Stimulated activated CD4-positive, alpha-beta T cell treated with anti-CD3 and anti-CD28 coated beads, Interleukin-4, amount 100 ng/mL, for 24 hours (primary cell): ENCODE results near the gene KIRREL2.
"Not testable (repeated sequence)": the region's sequence is repeated elsewhere in the genome, so short reads cannot be mapped to it uniquely, and the experiment has no call there.

ENCODE experiments used
- DNase-seq: peaks from one replicate; pipeline ENCODE4 v3.0.0-alpha.2; 2020

Gene KIRREL2

GRCh38 chr19:35856546-35857149 lies at the start of gene KIRREL2:
KIRREL2 (plus strand) TSS chr19:35856911; CDS start chr19:35857120, 209 bp downstream.
- DNase-seq: peak; percentile 26

DNA sequence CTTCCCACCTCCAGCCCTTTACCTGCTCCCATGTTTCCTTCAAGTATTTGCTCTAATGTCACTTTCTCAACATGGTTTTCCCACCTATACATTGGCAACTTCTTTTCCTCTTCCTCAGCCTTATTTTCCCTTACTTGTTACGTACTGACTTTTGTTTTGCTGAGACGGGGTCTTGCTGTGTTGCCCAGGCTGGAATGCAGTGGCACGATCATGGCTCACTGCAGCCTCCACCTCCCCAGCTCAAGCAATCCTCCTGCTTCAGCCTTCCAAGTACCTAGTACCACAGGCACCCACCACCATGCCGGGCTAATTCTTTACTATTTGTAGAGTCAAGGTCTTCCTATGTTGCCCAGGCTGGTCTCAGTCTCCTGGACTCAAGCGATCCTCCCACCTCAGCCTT lies 49.1 kb upstream of the KIRREL2 start:
- no peak for DNase-seq

DNA sequence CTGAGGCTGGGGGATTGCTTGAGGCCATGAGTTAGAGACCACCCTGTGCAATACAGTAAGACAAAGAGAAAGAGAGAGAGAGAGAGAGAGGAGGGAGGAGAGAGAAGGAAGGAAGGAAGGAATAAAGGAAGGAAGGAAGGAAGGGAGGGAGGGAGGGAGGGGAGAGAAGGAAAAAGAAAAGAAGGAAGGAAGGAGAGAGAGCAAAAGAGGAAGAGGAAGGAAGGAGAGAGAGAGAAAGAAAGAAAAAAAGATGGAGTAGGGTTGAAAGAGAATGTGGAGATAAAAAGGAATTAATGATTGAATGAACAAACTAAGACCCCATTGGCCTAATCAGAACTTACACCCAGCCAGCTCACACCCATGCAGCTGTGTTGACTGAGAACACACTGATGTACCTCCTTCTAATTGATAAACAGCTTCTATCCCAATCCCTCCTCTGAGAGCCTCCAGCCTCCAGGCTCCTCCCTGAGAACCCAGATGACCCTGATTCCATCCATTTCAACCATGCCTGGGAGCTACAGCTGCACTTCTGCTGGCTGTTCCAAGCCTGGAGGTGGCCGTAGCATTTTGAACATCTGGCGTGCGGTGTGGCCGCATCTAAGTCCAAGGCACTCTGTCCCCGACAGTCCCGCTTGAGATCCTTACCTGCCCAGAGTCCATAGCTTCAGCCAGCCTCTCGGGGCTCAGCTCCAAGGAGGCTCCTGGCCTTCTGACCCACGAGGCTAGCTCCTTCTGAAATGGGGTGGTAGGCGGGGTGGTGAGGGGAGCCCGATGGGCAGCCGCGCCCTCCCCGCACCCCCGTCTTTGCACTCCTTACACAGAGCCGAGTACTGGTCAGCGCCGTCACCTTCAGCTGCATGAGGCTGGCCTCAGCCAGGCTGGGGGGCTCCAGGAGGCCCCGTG lies 45.1 kb upstream of the KIRREL2 start:
- DNase-seq: no peak

- no peak for DNase-seq
Measured at GRCh38 chr19:35812220-35813042, 44.3 kb upstream of the KIRREL2 start, which contains the start of gene PRODH2. PRODH2 (minus strand) TSS chr19:35812845; CDS start chr19:35812805, 40 bp downstream.

GRCh38 chr19:35813043-35813890 lies 43.4 kb upstream of the KIRREL2 start:
- no peak for DNase-seq

DNA sequence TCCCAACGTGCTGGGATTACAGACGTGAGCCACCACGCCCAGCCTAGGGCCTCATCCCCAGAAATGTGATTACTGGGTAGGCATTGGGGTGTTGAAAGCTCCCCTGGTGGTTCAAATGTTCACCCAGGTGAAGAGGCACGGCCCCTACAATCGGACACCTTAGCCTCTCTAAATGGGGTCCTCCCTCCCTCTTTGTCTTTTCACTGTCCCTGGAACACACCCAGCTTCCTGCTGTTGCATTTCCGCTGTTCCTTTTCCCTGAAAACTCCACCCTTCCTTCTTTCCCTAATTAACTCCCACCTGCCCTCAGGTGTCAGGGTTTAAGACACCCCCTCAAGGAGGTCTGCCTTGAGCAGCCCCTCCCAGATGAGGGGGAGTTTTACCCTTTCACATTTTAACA lies 40.4 kb upstream of the KIRREL2 start:
- no peak for DNase-seq

DNA sequence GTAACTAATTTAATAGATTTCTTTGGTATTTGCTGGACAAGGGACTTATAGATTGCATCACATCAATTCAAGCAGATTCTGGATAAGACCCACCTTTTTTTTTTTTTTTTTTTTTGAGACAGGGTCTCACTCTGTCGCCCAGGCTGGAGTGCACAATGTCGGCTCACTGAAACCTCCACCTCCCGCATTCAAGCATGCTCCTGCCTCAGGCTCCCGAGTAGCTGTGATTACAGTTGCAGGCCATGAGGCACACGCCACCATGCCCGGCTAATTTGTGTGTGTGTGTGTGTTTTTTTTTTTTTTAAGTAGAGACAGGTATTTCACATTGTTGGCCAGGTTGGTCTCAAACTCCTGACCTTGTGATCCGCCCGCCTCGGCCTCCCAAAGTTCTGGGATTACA lies 39.9 kb upstream of the KIRREL2 start:
- no peak for DNase-seq

GRCh38 chr19:35818445-35818844 lies 38.3 kb upstream of the KIRREL2 start:
- DNase-seq: no peak

GRCh38 chr19:35822579-35822978 lies 34.1 kb upstream of the KIRREL2 start:
- no peak for DNase-seq

DNA sequence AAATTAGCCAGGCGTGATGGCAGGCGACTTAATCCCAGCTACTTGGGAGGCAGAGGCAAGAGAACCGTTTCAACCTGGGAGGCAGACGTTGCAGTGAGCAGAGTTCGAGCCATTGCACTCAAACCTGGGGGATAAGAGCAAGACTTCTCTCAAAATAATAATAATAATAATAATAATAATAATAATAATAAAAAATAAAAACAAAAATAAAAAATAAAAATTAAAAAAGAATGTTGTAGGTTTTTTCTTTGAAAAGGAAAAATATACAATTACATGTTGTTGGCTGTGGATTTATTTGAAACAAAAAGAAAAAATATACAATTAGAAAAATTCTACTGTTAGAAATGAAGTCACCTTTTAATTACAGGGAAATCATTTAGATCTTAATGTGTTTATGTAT lies 32.6 kb upstream of the KIRREL2 start:
- DNase-seq: no peak

GRCh38 chr19:35828692-35829301 lies 27.9 kb upstream of the KIRREL2 start:
- DNase-seq: peak; percentile 37

DNA sequence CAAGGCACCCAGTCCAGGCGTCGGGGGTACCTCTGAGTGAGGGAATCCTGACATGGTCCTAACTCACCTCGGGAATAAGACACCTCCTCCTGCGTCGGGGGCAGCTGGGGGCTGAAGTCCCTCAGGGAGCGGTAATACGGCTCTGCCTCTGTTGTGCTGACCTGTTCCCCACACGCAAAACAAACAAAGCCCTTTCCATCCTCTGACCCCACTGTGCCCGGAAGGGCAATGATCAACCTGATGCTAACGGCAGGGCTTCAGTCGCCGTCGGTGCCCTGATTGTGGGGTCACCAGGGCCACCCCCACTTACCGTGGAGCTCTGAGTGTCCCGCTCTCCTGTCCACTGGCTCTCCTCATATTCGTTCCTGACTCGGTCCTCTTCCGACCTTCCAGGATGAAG lies 25.7 kb upstream of the KIRREL2 start:
- no peak for DNase-seq

- no peak for DNase-seq
Measured at GRCh38 chr19:35832054-35832453, 24.7 kb upstream of the KIRREL2 start.

DNA sequence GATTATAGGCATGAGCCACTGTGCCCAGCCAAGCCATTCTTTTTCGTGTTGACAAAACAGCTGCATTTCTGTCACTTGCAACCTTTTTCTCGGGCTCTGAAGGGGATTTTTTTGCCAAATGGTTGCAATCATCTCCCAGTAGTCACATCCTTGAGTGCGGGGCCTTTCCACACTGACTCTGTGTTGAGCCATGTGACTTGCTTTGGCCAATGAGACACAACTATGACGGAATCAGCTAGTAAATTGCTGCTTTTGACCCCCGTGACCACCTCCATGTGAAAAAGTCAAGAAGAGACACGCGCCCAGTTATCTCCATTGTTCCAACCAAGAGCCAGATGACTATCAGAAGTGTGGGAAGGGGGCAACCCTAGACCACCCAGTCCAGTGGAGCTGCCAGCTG lies 22.7 kb upstream of the KIRREL2 start:
- no peak for DNase-seq

- not testable (repeated sequence) for DNase-seq
Measured at GRCh38 chr19:35836096-35836495, 20.6 kb upstream of the KIRREL2 start.

- no peak for DNase-seq
Measured at GRCh38 chr19:35841961-35842595, 14.6 kb upstream of the KIRREL2 start.

DNA sequence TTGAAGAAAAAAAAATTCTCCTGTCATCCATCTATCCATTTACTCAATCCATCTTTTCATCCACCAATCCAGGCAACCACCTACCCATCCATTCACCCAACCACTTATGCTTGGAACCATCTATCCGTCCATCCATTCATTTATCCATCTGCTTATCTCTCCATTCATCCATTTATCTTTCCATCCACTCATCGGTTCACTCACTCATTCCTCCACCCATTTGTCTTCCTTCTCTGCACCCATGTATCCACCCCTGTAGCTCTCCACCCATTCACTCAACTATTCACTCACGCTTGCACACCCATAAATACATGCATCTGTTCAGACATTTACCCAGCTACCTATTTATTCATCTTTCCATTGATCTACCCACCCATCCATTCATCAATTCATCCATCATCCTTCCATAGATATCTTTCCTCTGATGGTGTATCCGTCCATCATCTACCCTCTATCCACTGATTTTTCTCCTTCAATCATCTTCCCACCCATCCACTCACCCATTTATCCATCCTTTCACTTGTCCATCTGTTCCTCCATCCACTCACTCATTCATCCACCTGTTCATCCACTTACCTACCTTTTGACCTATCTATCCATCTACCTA lies 13.9 kb upstream of the KIRREL2 start:
- DNase-seq: no peak

- no peak for DNase-seq
Measured at GRCh38 chr19:35843676-35844481, 12.8 kb upstream of the KIRREL2 start.

- no peak for DNase-seq
Measured at GRCh38 chr19:35844482-35845214, 12.1 kb upstream of the KIRREL2 start.
